Skeletal muscle satellite cell (primary cell): ENCODE results near the gene CALHM1.

Source experiments
- H3K27me3 ChIP-seq: 2 replicates; pipeline ENCODE4 v1.7.0; 2013; ENCODE audit warnings: low read length; ENCODE audit not compliant: control insufficient read depth, insufficient read depth
- H3K36me3 ChIP-seq: 2 replicates; pipeline ENCODE4 v1.7.0; 2013; ENCODE audit warnings: mild to moderate bottlenecking, control low read depth, low read length; ENCODE audit not compliant: insufficient read depth
- H3K4me1 ChIP-seq: 2 replicates; pipeline ENCODE4 v1.7.0; 2013; ENCODE audit warnings: low read length; ENCODE audit not compliant: control insufficient read depth, insufficient read depth
- H3K4me2 ChIP-seq: 2 replicates; pipeline ENCODE4 v1.7.0; 2013; ENCODE audit warnings: mild to moderate bottlenecking, low read length
- H3K4me3 ChIP-seq: 2 replicates; pipeline ENCODE4 v1.7.0; 2013; ENCODE audit warnings: low read length
- H3K9ac ChIP-seq: 2 replicates; pipeline ENCODE4 v1.7.0; 2013; ENCODE audit warnings: mild to moderate bottlenecking, low read depth, low read length, moderate library complexity
- H3K9me3 ChIP-seq: replicated peaks from 2 replicates; pipeline ENCODE4 v1.7.0; 2013; ENCODE audit warnings: mild to moderate bottlenecking, control low read depth, low read length

The CALHM1 gene

GRCh38 chr10:103451831-103452505 is 6.7 kb downstream of the CALHM1 start, which contains the start of gene CALHM2:
Gene CALHM2 (minus strand): TSS chr10:103452370. CDS start chr10:103449941, 2,429 bp downstream.
- H3K4me1 ChIP-seq = peaks cover 46% of the 10 kb centered on the region
- H3K9me3 ChIP-seq = no peaks in the 10 kb centered on the region
- H3K27me3 ChIP-seq = no peaks in the 10 kb centered on the region
- peak within 1 kb of the TSS; percentile 91 for H3K4me3 ChIP-seq
- H3K9ac ChIP-seq = peak within 1 kb of the TSS; percentile 89
- peaks cover 25% of the 10 kb centered on the region for H3K36me3 ChIP-seq
- peak within 1 kb of the TSS; percentile 95 for H3K4me2 ChIP-seq

- Histone ChIP-seq H3K9me3 (no peaks in the 10 kb centered on the region), H3K9ac (peak overlapping the region; percentile 89), H3K4me3 (peak overlapping the region; percentile 91), H3K4me1 (peaks cover 53% of the 10 kb centered on the region), H3K4me2 (peak overlapping the region; percentile 95), H3K27me3 (no peaks in the 10 kb centered on the region), H3K36me3 (peaks cover 33% of the 10 kb centered on the region)
Observed at GRCh38 chr10:103451091-103451813, 7.4 kb downstream of the CALHM1 start.

- no peaks in the 10 kb centered on the region for H3K27me3 ChIP-seq
- no peaks in the 10 kb centered on the region for H3K9me3 ChIP-seq
- H3K36me3 ChIP-seq = peaks cover 41% of the 10 kb centered on the region
- peak overlapping the region; percentile 95 for H3K4me2 ChIP-seq
- H3K9ac ChIP-seq = peak overlapping the region; percentile 89
- peaks cover 61% of the 10 kb centered on the region for H3K4me1 ChIP-seq
- H3K4me3 ChIP-seq = peak overlapping the region; percentile 91
Observed at GRCh38 chr10:103450201-103450695, 8.5 kb downstream of the CALHM1 start.

- no peaks in the 10 kb centered on the region for H3K27me3 ChIP-seq
- no peak overlapping the region for H3K9ac ChIP-seq
- H3K36me3 ChIP-seq = peaks cover 48% of the 10 kb centered on the region
- H3K4me1 ChIP-seq = peaks cover 61% of the 10 kb centered on the region
- peak overlapping the region; percentile 91 for H3K4me3 ChIP-seq
- H3K9me3 ChIP-seq = no peaks in the 10 kb centered on the region
- H3K4me2 ChIP-seq = peak overlapping the region; percentile 95
Observed at GRCh38 chr10:103449208-103450144, 9.2 kb downstream of the CALHM1 start.

- Histone ChIP-seq H3K4me2 (peak overlapping the region; percentile 55), H3K36me3 (peaks cover 56% of the 10 kb centered on the region), H3K4me1 (peaks cover 61% of the 10 kb centered on the region), H3K27me3 (no peaks in the 10 kb centered on the region), H3K9ac (no peak overlapping the region), H3K4me3 (peak overlapping the region; percentile 27), H3K9me3 (no peaks in the 10 kb centered on the region)
Observed at GRCh38 chr10:103448746-103449145, 10.0 kb downstream of the CALHM1 start.

GRCh38 chr10:103447187-103447586 is 11.5 kb downstream of the CALHM1 start:
- Histone ChIP-seq H3K4me3 (no peak overlapping the region), H3K36me3 (peaks cover 71% of the 10 kb centered on the region), H3K9ac (no peak overlapping the region), H3K27me3 (no peaks in the 10 kb centered on the region), H3K9me3 (no peaks in the 10 kb centered on the region), H3K4me2 (no peak overlapping the region), H3K4me1 (peaks cover 56% of the 10 kb centered on the region)

- peaks cover 84% of the 10 kb centered on the region for H3K36me3 ChIP-seq
- H3K27me3 ChIP-seq = no peaks in the 10 kb centered on the region
- H3K4me1 ChIP-seq = peaks cover 58% of the 10 kb centered on the region
- H3K4me2 ChIP-seq = peak overlapping the region; percentile 23
- no peak overlapping the region for H3K4me3 ChIP-seq
- H3K9ac ChIP-seq = peak overlapping the region; percentile 67
- no peaks in the 10 kb centered on the region for H3K9me3 ChIP-seq
Observed at GRCh38 chr10:103445767-103446567, 12.7 kb downstream of the CALHM1 start.

- H3K9me3 ChIP-seq = no peaks in the 10 kb centered on the region
- H3K27me3 ChIP-seq = no peaks in the 10 kb centered on the region
- no peak overlapping the region for H3K4me2 ChIP-seq
- H3K4me3 ChIP-seq = no peak overlapping the region
- H3K4me1 ChIP-seq = peaks cover 52% of the 10 kb centered on the region
- peaks cover 88% of the 10 kb centered on the region for H3K36me3 ChIP-seq
- H3K9ac ChIP-seq = peak overlapping the region; percentile 67
Observed at GRCh38 chr10:103445366-103445765, 13.3 kb downstream of the CALHM1 start.

- no peak overlapping the region for H3K9ac ChIP-seq
- peaks cover 88% of the 10 kb centered on the region for H3K36me3 ChIP-seq
Observed at GRCh38 chr10:103444478-103444877, 14.2 kb downstream of the CALHM1 start.

GRCh38 chr10:103443475-103444185 is 15.1 kb downstream of the CALHM1 start:
- Histone ChIP-seq H3K4me2 (no peak overlapping the region), H3K27me3 (no peaks in the 10 kb centered on the region), H3K36me3 (peaks cover 91% of the 10 kb centered on the region)

More at GRCh38 chr10:103444478-103444877, 14.2 kb downstream of the CALHM1 start:
- Histone ChIP-seq H3K4me3 (no peak overlapping the region), H3K4me1 (peaks cover 44% of the 10 kb centered on the region), H3K4me2 (no peak overlapping the region), H3K27me3 (no peaks in the 10 kb centered on the region), H3K9me3 (no peaks in the 10 kb centered on the region)

More at GRCh38 chr10:103443475-103444185, 15.1 kb downstream of the CALHM1 start:
- Histone ChIP-seq H3K9me3 (no peaks in the 10 kb centered on the region), H3K9ac (no peak overlapping the region), H3K4me1 (peaks cover 35% of the 10 kb centered on the region), H3K4me3 (no peak overlapping the region)
